HL-60/S4 treated with retinoic acid at 250 ng/mL for 4 days and 3 days (cell line): ENCODE measurements around the gene PITPNM3.
"Not testable (repeated sequence)": the region's sequence is repeated elsewhere in the genome, so short reads cannot be mapped to it uniquely, and the experiment has no call there.

Experiments
- in situ Hi-C: fragments of 300-500 bp; cut with MboI; formaldehyde crosslinking; loops from 2 replicates; pipeline ENCODE4 v1.7.0; 2022; ENCODE audit warnings: low sequenced_read_pairs

The PITPNM3 gene

GRCh38 chr17:6575596-6575988 is 19.2 kb upstream of the PITPNM3 start:
- in situ Hi-C loops, result no loop called here

- in situ Hi-C loops, result no loop called here
Observed at GRCh38 chr17:6574687-6575595, 18.6 kb upstream of the PITPNM3 start.

- in situ Hi-C loops, result no loop called here
Observed at GRCh38 chr17:6573982-6574686, 17.8 kb upstream of the PITPNM3 start.

GRCh38 chr17:6573495-6573894 is 17.1 kb upstream of the PITPNM3 start:
- in situ Hi-C loops, result not testable (repeated sequence)

GRCh38 chr17:6572972-6573370 is 16.6 kb upstream of the PITPNM3 start:
- in situ Hi-C loops, result no loop called here

- in situ Hi-C loops, result no loop called here
Observed at GRCh38 chr17:6571452-6571781, 15.1 kb upstream of the PITPNM3 start.

GRCh38 chr17:6570731-6571451 is 14.5 kb upstream of the PITPNM3 start:
- in situ Hi-C loops, result no loop called here

GRCh38 chr17:6569370-6570285 is 13.3 kb upstream of the PITPNM3 start:
- in situ Hi-C loops, result no loop called here

- in situ Hi-C loops, result no loop called here
Observed at GRCh38 chr17:6568184-6568758, 11.9 kb upstream of the PITPNM3 start.

- in situ Hi-C loops, result no loop called here
Observed at GRCh38 chr17:6567528-6568183, 11.3 kb upstream of the PITPNM3 start.

- in situ Hi-C loops, result no loop called here
Observed at GRCh38 chr17:6561446-6561845, 5.1 kb upstream of the PITPNM3 start.

GRCh38 chr17:6560496-6560895 is 4.1 kb upstream of the PITPNM3 start:
- in situ Hi-C loops, result no loop called here

GRCh38 chr17:6559753-6560215 is 3.4 kb upstream of the PITPNM3 start:
- in situ Hi-C loops, result no loop called here

GRCh38 chr17:6558932-6559752 is 2.8 kb upstream of the PITPNM3 start:
- in situ Hi-C loops, result no loop called here

- in situ Hi-C loops, result no loop called here
Observed at GRCh38 chr17:6558276-6558675, 1.9 kb upstream of the PITPNM3 start.

GRCh38 chr17:6557040-6557438 is 684 bp upstream of the PITPNM3 start:
- in situ Hi-C loops, result no loop called here

GRCh38 chr17:6555331-6556120 is 829 bp downstream of the PITPNM3 start:
- in situ Hi-C loops, result no loop called here

GRCh38 chr17:6554871-6555330 is 1.5 kb downstream of the PITPNM3 start:
- in situ Hi-C loops, result no loop called here
